Kidney (tissue), 14 donors: ENCODE data around the gene RNGTT. TPM values are rescaled to one million over a fixed set of nuclear protein-coding genes. Genes with fewer than 3 reads are reported as not detected.

Experiments used
- DNase-seq, 5 donors: peaks; one replicate each; pipeline ENCODE4 v3.0.0-alpha.2; 2013 to 2020
- FAIRE-seq: peaks from 2 replicates; lab custom pipeline; 2012; peaks lifted over from hg19 to GRCh38; lab: Jason Lieb, UNC
- H3K27ac ChIP-seq, 2 donors: one replicate each; pipeline ENCODE4 v1.7.0; 2013; ENCODE audit warnings: low read depth in 2 of 2, low read length in 2 of 2, inconsistent platforms in 1 of 2
- H3K27me3 ChIP-seq: one replicate; pipeline ENCODE4 v1.7.1; 2013; ENCODE audit warnings: low read length, inconsistent platforms; ENCODE audit not compliant: control insufficient read depth, insufficient read depth
- H3K36me3 ChIP-seq, 3 donors: one replicate each; pipeline versions ENCODE4 v1.7.0 to v1.7.1; 2013; ENCODE audit warnings: low read length in 3 of 3, control low read depth in 1 of 3, inconsistent platforms in 1 of 3; ENCODE audit not compliant: insufficient read depth in 3 of 3, control insufficient read depth in 2 of 3
- H3K4me1 ChIP-seq, 3 donors: one replicate each; pipeline versions ENCODE4 v1.7.0 to v1.7.1; 2013; ENCODE audit warnings: low read length in 3 of 3, inconsistent platforms in 1 of 3, low read depth in 1 of 3; ENCODE audit not compliant: control insufficient read depth in 2 of 3, insufficient read depth in 2 of 3
- H3K4me3 ChIP-seq, 3 donors: one replicate each; pipeline versions ENCODE4 v1.7.0 to v1.8.1; 2013; ENCODE audit warnings: low read length in 3 of 3, control low read depth in 1 of 3, inconsistent platforms in 1 of 3
- H3K9ac ChIP-seq, 3 donors: one replicate each; pipeline versions ENCODE4 v1.7.0 to v1.7.1; 2013; ENCODE audit warnings: low read length in 3 of 3, control low read depth in 1 of 3, inconsistent platforms in 1 of 3
- H3K9me3 ChIP-seq, 3 donors: one replicate each; pipeline versions ENCODE4 v1.7.0 to v1.7.1; 2013; ENCODE audit warnings: low read length in 3 of 3, control low read depth in 1 of 3, inconsistent platforms in 1 of 3; ENCODE audit not compliant: control insufficient read depth in 2 of 3, insufficient read depth in 1 of 3
- CTCF ChIP-seq: IDR thresholded peaks from 3 replicates; pipeline ENCODE4 v1.5.1; 2012; ENCODE audit warnings: mild to moderate bottlenecking, moderate library complexity, borderline replicate concordance; ENCODE audit not compliant: insufficient read depth; ENCODE audit errors: extremely low read depth
- intact Hi-C: fragments of 100-400 bp; cut with DNase I; formaldehyde crosslinking; loops from one replicate; pipeline ENCODE4 v1.11.1; 2022
- polyA plus RNA-seq: library from polyadenylated mRNA; stranded (reverse); fragments of 350-450 nt; fragmentation: Illumina TruSeq; extraction: RNeasy Lipid Tissue Mini Kit (QIAGEN cat#74804); gene quantifications from one replicate; pipeline ENCODE4 v1.2.3, GENCODE V29; 2014; ENCODE audit warnings: low read depth, low replicate concordance; ENCODE audit not compliant: insufficient read depth
- total RNA-seq: library from RNA; stranded (reverse); fragmentation: NEBNext Ultra II Directional; extraction: Animal tissue kit (Norgen Biotek cat#: 25700); gene quantifications from one replicate; pipeline ENCODE4 v1.2.1, GENCODE V29; 2021
- donor health status: control.
- donor health status: control.
- donor health status: control.
- donor health status: control.
- donor health status: control.
- donor health status: DM: yes; HTN: yes; CAD: no.
- donor health status: Normal renal cell carcinoma (clear cell type).

Gene RNGTT
- total and polyA plus RNA-seq, 2 donors from 2014 or later: 5.4 to 13.8 TPM

GRCh38 chr6:88623531-88623930 lies 339.9 kb downstream of the RNGTT start:
- Histone ChIP-seq H3K27me3 (no peaks in the 10 kb centered on the region), H3K4me3 (no peak overlapping the region), H3K4me1 (no peaks in the 10 kb centered on the region), H3K36me3 (no peaks in the 10 kb centered on the region), H3K9me3 (no peaks in the 10 kb centered on the region), H3K9ac (no peak overlapping the region), H3K27ac (no peak overlapping the region)
- no peak for DNase-seq
- intact Hi-C loops: no loop called here
- no peak for TF ChIP-seq CTCF
- no peak for FAIRE-seq

GRCh38 chr6:88619951-88620350 lies 343.5 kb downstream of the RNGTT start:
- no peaks in the 10 kb centered on the region for H3K36me3 ChIP-seq
- H3K4me3 ChIP-seq: no peak overlapping the region
- no peak for TF ChIP-seq CTCF
- no peak overlapping the region for H3K27ac ChIP-seq
- H3K4me1 ChIP-seq: no peaks in the 10 kb centered on the region
- FAIRE-seq: no peak
- no peak overlapping the region for H3K9ac ChIP-seq
- intact Hi-C loops: no loop called here
- H3K27me3 ChIP-seq: no peaks in the 10 kb centered on the region
- no peak for DNase-seq
- no peaks in the 10 kb centered on the region for H3K9me3 ChIP-seq

- Histone ChIP-seq H3K4me3 (no peak overlapping the region), H3K27me3 (no peaks in the 10 kb centered on the region), H3K9me3 (no peaks in the 10 kb centered on the region), H3K36me3 (peaks cover 0 to 2% (median 0%) of the 10 kb centered on the region in 3 donors), H3K4me1 (no peaks in the 10 kb centered on the region), H3K9ac (no peak overlapping the region), H3K27ac (no peak overlapping the region)
- no peak for DNase-seq
- FAIRE-seq: no peak
- intact Hi-C loops: no loop called here
- TF ChIP-seq CTCF: no peak
Measured at GRCh38 chr6:88616380-88616779, 347.0 kb downstream of the RNGTT start.

- intact Hi-C loops: no loop called here
- no peak overlapping the region for H3K27ac ChIP-seq
- H3K36me3 ChIP-seq: peaks cover 0 to 2% (median 0%) of the 10 kb centered on the region in 3 donors
- FAIRE-seq: no peak
- TF ChIP-seq CTCF: no peak
- no peak overlapping the region for H3K9ac ChIP-seq
- DNase-seq: no peak
- H3K4me3 ChIP-seq: no peak overlapping the region
- H3K27me3 ChIP-seq: no peaks in the 10 kb centered on the region
- no peaks in the 10 kb centered on the region for H3K9me3 ChIP-seq
- no peaks in the 10 kb centered on the region for H3K4me1 ChIP-seq
Measured at GRCh38 chr6:88614316-88614877, 349.0 kb downstream of the RNGTT start.
